Left hindlimb (tissue), 1 donor: ENCODE results near the gene ISG20L2.
A peak's percentile ranks its signal among the peaks of the same experiment; 100 is the strongest.

ENCODE experiments used
- DNase-seq: peaks from one replicate; pipeline ENCODE4 v3.0.0-alpha.2; 2018

ISG20L2 gene

GRCh38 chr1:156684227-156684782 lies 44.3 kb downstream of the ISG20L2 start:
- DNase-seq, result peak; percentile 25

DNA sequence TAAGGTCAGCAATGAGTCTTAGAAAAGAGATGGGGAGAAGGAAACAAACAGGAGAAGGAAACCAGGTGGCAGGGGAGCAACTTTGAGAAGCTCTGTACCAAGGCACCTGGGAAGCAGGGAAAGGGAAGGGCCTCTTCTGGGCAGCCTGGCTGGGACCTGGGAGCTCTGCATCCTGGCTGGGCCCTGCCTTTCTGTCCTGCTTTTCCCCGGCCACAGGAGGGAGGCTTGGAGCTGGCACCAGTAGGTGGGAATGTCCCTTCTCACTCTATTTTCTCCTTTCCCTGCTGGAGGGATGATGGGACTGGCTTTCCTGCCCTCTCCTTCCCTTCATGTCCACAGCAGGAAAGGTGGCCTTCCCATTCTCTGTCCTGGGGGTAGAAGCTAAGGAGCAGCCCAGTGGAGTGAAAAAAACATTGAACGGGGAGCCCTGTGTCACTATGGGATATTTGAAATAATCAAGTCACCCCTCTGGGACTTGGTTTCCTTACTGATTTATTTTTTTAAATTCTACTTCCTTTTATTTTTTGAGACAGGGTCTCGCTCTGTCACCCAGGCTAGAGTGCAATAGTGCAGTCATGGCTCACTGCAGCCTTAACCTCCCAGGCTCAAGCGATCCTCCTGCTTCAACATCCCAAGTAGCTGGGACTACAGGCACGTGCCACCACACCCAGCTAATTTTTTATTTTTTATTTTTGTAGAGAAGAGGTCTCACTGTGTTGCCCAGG lies 46.2 kb downstream of the ISG20L2 start:
- DNase-seq, result peak; percentile 17

DNA sequence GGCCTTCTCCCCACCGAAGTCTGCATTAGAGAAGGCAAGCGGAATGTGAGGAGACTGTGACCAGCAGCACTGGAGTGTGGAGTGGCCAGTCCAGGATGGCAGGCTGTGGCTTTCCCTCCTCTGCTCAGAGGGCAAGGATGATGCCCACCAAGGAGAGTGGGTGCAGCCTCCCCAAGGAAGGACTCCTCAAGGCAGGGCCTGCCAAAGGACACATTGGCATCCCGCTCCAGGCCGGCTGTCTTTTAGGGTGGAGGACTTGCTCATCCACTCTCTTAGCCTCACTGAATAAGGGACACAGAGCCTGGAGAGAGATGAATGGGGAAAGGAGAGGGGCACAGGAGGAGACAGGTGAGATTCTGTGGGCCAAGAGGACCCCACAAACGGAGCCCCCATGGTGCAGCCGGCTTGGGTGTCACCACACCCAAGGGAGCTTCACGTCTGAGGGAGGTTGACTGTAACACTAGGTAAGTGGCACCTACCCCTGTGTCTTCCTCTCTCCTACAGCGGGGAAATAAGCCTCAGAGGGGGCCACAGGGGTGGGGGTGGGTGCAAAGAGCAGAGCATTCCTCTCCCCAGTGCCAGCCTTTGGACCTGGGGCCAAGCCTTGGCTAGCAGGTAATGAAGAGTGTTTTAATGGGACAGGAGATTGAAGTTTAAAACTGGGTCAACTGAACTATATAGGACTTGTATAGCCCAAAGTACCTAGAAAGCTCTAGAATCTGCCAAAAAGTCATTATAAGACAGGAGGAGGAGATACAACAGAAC lies 47.2 kb downstream of the ISG20L2 start:
- peak; percentile 20 for DNase-seq

GRCh38 chr1:156680056-156680455 lies 48.5 kb downstream of the ISG20L2 start:
- no peak for DNase-seq

- DNase-seq, result peak; percentile 84
Observed at GRCh38 chr1:156677616-156678596, 50.7 kb downstream of the ISG20L2 start.

GRCh38 chr1:156676820-156677615 lies 51.5 kb downstream of the ISG20L2 start, which contains the start of gene NES:
TSS of gene NES (minus strand) at chr1:156677407. CDS start at chr1:156677264, 143 bp downstream.
- DNase-seq, result peak; percentile 90

DNA sequence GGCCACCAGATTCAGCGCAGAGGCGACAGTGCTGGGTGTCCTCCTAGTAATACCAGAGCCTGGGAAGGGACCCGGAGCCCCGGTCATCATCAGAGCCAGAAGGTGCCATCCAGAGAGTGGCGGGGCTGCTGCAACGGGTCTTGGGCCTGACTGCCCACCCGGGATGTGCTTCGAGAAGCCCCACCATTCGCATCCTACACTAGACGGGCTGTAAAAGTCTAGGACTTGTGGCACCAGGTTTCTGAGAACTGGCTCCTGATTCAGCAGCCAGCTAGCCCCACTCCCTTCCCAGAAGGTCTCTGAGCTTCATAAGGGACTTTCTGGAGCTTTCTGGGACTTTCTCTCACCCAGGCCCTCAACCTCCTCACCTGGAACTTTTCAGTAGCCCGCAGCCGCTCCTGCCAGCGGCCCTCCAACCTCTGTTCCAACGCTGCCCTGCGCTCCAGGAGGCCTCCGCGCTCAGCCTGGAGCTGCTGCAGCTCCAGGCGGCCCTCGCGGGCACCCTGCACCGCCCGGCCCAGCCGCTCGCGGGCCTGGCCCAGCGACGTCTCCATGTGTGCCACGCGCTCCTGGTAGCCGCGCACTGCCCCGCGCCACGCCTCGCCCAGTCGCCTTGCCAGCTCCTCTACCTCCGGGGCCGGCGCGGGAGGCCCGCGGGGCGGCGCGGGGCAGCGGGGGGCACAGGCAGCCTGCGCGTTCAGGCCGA lies 52.3 kb downstream of the ISG20L2 start:
- peak; percentile 48 for DNase-seq

GRCh38 chr1:156675210-156676113 lies 53.1 kb downstream of the ISG20L2 start:
- DNase-seq, result peak; percentile 82

DNA sequence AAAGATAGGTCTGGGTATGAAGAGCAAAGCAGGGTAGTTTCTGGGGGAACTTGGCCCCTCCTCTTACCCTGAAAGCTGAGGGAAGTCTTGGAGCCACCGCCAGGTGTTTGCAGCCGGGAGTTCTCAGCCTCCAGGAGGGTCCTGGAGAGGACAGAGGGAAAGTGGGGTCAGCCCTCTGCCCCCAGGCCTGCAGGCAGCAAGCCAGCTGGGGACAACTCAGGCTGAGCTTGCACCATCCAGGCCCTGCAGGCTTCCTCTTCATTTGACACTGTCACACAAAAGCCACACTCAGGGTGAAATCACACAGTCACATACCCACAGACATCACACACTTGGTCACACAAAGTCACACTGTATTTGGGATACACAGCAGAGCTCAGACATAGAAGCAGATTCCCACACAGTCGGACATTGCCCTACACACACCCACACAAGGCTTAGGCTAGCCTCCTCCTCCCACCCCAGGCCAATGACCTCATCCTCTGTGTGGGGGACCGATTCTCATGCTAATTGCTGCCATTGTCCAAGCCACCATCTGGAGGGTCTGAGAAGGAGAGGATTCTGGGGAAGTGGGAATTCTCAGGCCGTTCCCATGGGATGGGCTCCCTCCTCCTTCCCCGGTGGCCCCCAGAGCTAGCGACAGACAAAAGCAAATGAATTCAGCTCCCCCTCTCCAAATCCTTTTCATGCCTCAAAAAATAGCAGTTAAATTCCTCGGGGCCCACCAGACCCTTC lies 55.0 kb downstream of the ISG20L2 start:
- DNase-seq, result peak; percentile 29
